Central memory CD4-positive, alpha-beta T cell (primary cell): ENCODE data around the gene ADCY2.

Source experiments
- DNase-seq: peaks from one replicate; pipeline ENCODE4 v3.0.0; 2022

ADCY2 gene

DNA sequence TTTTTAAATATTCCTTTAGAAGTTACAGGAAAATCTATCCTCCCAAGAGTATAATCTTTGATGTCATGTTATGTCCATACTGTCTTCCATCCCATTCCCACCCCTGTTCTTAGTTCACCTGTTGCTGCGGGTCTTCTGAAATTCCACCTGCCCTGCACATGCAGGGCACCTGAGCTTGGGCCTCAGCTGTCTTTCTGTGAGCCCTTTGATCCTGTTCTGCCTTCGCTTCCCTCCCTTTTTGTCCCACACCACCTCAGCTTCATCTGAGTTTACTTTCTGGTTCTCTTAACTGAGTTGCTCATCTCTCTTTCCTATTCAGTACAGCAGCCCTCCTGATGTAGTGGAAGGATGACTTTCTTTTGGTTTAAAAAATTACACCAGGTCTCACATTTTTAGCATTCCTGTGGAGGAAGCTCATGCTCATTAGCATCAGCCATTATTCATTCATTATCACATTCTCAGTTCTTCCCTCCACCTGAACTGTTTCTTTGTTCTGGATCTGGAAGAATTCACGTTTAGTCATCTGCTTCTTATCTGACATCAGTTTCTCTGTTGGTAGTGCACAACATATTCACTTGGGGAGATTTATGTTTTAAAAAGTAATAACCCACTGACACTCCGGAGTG lies 211.0 kb downstream of the ADCY2 start:
- DNase-seq: no peak

DNA sequence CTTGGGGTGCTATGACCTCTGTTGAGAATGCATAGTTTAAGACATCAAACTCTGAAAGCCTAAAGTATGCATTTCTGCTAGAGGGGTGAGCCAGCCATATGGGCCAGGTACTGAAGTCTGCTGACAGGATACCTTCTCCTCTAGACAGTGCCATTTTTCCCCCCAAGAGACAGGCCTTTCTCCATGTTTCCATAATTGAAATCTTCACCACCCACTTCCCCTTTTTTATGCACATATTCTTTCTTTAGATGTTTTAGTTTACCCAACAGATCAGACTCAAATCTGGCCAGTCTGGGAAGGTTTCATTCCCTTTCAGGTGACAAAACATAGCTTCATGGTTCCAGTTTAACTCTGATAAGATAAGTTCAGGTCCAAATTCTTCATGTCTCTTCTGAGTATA lies 212.8 kb downstream of the ADCY2 start:
- DNase-seq: no peak

DNA sequence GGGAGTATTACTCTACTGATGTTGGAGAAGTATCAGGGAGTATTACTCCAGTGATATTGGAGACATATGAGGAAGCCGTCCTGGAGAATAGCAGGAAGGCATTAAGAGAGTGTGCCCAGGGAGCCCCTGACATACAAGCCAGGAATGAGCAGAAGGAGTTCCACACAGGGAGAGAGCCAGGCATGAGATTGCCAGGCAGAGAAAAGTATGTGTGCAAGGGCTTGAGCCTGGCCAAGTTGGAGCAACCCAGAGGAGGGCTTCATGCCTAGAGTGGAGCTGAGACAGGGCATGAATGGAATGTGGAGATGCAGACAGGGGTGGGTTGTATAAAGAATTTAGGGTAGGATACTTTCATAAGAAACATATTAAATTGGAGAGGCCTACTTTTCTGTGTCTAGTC lies 213.8 kb downstream of the ADCY2 start:
- no peak for DNase-seq

DNA sequence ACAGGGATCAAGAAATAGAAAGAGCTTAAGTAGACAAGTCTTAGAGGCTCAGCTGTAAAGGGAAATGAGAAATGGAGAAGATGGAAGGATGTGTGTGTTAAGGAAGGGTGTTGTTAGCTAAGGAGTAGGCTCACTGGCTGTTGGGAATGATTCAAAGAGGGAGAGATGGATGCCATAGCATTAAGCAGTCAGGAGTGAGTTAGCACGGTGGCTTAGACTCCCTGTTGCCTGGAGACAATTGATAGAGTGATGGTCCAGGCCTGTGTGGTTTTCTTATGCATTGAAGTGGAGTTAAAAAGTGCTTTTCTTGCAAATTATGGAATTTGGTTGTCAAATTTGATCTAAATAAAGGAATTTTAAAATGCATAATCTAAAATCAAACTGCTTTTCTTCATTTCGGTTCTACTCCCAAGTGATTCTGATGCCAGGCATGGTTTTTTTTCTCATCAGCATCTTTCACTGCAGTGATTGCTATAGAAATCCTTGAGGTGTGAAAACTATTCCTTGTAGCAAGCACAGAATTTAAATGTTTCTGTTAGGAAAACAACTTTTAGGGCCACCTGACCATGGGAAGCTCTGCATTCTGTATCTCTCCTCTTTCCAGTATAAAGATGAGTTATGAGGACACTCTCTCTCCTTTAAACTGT lies 214.7 kb downstream of the ADCY2 start:
- DNase-seq: no peak

DNA sequence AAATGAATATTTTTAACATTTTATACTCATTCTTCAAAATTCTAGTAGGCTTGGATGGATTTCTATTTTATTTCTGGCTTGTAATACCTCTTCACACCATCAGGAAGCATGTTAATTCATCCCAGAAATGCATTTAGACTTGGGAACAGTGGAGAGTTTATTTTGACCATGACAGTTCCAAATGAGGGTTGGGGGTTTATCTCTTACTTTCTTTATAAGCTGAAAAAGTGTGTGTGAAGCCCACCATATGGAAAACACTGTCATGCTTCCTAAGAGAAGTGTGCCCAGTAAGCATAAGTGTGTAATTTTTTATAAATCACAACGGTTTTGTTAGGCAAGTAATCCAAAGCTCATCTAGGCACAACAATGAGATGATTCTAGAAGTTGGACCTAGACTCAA lies 215.6 kb downstream of the ADCY2 start:
- no peak for DNase-seq

DNA sequence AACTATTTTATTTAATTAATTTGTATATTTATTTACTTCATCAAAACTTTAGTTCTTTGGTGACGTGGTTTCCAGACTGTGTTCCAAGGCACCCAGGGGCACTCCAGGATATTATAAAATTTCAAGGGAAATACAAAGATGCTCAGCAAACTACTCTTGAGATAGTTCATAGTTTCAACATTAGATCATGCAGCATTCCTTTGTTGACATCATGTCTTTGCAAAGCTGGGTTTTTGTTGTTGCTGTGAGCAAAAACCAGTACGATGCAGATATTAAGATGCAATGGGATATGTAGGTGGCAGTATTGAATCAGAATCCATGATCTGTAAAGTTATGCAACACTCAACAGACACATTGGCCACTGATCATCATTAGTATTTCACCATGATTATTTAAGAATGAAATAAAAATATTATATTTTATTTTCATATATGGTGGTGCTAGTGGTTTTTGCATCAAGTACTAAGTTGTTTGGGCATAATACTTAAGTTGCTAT lies 219.7 kb downstream of the ADCY2 start:
- DNase-seq: no peak

DNA sequence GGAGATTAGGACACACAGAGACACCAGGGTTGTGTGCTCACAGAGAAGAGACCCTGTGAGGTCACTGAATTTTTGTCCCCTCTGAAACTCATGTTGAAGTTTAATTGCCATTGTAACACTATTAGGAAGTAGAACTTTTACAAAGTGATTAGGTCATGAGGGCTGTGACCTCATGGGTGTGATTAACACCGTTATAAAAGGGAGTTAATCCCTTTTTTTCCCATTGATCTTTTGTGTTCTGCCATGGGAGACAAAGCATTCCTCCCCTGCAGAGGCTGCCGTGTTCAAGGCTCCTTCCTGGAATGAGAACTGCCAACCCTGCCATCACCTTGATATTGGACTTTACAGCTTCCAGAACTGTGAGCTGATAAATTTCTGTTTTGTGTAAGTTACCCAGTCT lies 221.0 kb downstream of the ADCY2 start:
- DNase-seq: no peak

DNA sequence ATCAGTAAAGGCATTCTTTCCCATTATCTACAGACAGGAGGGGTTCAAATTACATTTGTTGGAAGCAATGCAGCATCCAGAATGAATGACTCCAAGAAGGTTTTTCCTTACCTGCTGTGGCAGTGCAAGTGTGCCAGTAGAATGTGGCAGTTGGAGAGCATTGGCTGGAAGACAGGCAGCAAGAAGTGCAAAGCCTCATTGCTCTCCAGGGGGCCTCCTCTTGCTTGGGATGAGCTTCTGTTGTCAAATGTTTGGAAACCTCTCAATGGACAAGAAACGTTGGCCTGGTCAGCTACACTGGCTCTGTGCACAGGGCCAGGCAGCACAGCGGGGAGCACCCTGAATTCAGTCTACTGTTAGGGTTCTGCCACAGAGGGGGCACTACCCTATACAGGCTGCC lies 226.6 kb downstream of the ADCY2 start:
- no peak for DNase-seq

DNA sequence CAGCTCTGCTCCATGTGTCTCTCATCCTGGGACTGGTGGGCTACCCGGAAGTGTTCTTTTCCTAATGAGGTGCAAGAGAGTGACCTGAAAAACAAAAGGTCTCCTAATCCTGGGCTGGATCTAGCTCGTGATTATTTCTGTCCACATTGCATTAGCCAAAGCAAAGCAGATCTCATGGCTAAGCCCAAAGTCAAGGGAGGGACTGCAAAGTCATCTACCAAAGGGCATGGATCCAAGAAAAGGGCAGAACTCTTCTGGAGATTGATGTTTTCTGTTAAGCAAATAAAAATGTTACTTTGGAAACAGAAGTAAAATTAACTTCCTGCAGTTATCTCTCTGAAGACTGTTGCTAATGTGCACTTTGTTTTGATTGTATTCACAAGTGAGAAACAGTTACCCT lies 229.8 kb downstream of the ADCY2 start:
- no peak for DNase-seq

DNA sequence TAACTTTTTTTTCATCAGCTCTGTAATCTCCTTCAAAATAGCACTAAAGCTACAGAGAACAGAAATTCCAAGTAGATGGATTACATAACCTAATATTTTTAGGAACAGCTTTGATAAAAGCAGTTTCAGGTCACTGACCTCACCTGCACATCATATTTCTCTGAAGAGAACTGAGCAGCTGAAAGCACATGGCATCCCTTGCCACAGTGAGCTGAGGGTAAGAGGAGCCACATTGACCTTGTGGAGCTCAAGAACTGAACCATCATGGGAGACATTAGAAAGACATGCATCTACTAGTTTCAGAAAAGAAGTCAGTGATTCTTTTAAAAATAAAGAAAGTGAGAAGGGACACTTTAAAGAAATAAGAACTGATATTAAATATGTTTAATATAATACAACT lies 232.3 kb downstream of the ADCY2 start:
- DNase-seq: no peak

DNA sequence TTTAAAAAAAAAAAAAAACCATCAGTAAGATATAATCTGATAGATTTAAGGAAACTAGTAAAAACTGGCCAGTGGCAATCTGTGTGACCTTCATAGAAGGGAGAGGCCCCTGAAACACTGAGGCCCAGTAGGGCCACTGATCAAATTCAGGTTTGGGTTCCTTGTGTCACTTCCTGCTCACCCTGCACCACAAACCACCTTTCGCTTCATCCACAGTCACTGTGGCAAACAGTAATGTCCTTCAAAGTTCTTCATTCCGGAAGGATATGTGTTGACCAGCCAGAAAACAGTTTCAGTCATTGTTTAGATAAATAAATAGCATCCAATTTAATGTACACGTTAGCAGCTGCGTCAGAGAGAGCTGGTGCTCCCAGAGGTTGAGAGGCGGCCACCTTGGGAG lies 232.9 kb downstream of the ADCY2 start:
- no peak for DNase-seq

DNA sequence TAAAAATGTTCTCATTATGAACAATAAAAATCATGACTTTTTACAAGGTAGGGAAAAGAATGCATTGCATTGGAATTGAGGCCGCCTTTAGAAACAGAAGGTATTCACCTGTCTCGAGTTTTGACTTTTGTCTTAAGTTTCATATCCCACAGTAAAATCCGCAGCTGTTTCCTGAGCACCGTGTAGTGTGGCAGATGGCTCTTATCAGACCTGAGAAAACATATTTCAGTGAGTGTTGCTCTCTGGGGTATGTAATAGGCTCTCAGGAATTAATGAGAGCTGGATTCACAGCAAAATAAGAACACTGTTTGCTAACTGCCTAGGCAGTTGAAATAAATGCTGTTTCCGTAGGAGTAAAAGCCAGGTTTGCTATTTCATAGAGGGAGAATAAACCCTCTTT lies 233.6 kb downstream of the ADCY2 start:
- DNase-seq: no peak

DNA sequence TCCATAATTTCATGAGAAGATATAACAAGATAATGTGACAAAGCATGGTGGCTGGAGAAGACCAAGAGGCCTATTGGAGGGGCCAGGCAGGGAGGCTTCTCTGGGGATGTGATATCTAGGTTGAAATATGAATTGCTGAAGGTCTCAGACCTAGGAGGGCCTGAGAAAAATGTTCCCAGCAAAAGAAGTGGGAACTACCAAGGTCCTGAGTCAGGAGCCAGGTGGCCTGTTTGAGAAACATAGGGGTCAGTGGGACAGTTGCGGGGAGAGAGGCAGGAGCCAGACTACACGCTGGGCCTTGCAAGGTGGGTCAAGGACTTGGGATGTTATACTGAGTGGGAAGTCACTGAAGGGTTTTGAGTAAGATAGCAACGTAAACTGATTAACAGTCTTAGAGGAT lies 238.9 kb downstream of the ADCY2 start:
- no peak for DNase-seq

DNA sequence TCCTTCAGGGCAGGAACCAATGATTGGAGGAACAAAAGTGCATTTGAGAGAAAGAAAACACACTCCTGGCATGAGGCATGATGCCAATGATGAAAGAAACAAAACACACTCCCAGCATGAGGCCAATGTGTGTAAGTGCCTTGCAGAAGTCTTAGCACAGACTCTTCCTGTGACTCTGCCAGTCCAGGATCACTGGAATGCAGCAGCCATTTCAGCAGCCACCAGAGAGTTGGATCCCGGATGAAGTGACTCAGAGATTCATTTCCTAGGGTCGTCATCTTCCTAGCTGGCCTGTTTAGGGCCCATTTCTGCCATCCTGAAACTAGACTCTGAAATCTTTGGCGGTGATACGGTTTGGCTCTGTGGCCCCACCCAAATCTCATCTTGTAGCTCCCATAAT lies 242.5 kb downstream of the ADCY2 start:
- no peak for DNase-seq

DNA sequence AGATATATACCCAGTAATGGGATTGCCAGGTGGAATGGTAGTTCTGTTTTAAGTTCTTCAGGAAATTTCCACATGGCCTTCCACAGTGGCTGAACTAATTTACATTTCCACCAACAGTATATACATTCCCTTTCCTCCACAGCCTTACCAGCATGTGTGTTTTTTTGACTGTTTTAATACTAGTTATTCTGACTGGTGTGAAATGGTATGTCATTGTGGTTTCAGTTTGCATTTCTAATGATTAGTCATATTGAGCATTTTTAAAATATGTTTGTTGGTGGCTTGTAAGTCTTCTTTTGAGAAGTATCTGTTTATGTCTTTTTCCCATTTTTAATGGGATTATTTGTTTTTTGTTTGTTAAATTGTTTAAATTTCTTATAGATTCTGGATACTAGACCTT lies 246.1 kb downstream of the ADCY2 start:
- no peak for DNase-seq

DNA sequence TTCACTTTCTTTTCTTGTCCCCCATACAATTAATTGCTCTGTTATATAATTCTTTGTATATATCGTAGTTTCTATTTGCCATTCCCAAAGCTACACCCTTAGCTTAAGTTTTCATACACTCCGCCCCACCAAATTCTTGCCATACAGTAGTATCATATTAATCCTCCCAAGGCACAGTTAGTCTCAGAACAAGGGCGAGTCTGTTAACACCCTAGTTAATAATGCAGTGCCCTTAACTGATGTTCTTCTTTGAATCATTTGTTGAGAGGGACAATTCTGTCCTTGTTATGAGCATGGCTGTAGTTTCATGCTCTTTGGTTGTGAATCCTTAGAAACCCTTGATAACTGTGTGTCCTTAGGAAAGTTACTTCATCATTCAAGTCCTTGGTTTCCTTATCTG lies 248.8 kb downstream of the ADCY2 start:
- no peak for DNase-seq

DNA sequence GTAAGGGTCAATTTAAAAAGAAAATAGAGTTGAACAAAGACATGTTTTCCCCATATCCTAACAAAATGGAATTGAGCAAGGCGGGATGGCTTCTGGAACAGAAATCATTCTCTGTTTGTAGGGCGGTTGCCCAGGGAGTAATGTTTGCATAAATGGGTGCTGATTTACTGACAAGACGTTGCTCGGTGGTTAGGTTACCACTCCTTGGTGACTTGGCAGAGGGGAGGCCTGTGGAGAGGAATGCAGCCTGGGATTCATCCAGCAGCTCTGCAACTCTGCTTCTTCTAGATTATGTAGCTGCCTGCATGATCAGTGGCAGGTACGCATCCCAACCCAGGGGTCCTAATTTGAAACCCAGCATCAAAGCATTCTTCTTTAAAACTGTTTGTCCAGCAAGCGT lies 254.8 kb downstream of the ADCY2 start:
- no peak for DNase-seq

DNA sequence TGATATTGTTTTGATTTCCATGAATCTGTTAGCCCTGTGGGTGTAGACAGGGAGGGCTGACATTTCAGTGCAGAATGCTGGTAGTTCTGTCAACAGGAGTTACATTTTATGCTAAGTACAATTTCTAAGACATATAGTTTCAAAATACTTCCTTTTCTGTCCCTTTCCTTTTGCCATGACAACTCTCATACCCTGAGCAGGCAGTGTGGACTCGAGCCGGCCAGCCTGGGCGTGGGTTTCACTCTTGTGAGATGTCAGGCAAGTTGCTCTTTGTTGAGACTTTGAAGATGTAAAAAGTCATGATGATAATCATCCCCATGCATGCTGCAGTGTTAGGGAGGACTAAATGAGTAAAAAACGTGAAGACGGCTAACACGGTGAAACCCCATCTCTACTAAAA lies 257.1 kb downstream of the ADCY2 start:
- DNase-seq: no peak

DNA sequence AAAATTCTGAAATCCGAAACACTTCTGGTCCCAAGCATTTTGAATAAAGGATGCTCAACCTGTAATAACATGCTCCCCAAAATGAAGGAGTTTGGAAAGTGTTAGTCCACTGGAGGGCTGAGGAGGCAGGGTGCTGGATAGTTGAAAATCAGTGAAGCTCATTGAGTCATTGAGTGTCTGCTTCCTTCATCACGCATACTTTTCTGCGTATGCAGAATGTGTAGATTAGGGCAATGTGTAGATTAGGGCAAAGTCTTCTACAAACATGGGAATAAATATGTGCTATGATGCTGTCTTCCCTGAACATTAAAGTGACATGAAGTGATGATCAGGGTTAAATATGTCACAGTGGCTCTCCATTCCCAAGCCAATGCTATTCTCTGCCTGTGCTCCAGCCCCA lies 261.2 kb downstream of the ADCY2 start:
- DNase-seq: no peak

DNA sequence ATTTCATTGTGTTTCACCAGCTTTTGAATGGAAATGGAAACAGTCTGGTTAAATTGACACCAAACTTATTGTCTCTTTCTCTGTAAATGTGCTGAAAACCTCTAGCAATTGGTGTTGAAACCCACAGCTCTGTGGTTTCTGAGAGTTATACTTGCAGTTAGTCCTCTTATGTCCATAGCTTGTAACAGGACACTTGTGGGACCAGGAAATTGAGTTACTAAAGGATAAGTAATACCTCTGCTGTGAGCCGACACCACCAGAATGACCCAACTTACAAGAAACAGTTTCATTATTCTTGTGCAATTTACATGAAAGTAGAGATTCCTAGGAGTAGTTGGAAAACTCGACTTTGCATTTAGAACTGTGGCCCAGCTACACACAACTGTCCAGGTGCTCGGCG lies 263.5 kb downstream of the ADCY2 start:
- no peak for DNase-seq

DNA sequence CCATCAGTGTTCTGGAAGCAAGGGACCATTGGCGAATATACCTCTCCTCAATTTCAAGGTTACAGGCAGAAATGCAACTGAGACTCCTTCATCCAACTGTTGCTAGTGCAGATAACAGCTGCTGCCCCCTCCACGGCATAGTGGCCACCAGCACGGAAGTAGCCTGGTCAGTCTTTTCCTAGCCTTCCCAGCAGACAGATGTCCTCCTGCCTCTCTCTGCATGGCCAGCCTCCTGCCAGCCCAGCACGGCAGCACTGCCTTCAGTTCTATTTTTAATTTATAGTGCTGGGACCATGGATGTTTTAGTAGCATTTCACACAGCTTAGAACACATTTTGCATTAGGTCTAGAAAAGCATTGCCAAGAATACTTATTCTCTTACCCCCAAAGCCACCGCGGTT lies 266.4 kb downstream of the ADCY2 start:
- no peak for DNase-seq

DNA sequence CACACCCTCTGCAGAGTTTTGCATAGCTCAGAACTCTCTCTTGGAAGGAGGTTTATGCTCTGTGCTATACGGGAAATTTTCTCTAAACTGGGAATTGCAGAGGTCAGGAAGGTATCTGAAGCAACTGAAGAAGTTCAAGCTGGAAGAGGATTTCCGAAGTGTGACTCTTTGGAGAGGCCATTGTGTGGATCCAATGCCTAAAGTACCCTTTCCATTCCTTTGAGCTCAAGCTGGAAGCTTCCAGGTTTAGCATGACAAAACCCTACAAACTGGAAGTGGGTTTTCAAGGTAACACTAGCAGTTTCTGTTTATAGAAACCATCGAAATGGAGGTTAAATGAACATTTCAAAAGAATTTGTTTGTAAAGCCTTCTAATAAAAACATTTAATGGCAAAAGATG lies 267.9 kb downstream of the ADCY2 start:
- no peak for DNase-seq

DNA sequence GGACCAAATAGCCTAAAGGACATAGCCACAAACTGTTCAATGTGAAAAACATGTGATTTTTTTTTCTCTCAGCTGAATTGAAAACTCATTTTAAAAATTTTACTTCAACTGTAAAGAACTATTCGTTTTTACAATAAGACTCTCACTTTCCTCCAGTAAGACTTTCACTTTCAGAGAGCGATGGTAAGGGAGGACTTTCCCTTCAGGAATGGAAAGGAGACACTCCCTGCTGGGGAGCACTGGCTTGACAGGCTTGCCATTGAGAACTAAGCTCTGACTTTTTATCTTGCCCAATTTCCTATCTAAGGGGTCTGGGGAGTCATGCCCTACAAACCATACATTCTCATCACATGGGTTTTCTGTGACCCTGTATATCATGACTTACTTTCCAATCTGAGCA lies 268.3 kb downstream of the ADCY2 start:
- DNase-seq: no peak

DNA sequence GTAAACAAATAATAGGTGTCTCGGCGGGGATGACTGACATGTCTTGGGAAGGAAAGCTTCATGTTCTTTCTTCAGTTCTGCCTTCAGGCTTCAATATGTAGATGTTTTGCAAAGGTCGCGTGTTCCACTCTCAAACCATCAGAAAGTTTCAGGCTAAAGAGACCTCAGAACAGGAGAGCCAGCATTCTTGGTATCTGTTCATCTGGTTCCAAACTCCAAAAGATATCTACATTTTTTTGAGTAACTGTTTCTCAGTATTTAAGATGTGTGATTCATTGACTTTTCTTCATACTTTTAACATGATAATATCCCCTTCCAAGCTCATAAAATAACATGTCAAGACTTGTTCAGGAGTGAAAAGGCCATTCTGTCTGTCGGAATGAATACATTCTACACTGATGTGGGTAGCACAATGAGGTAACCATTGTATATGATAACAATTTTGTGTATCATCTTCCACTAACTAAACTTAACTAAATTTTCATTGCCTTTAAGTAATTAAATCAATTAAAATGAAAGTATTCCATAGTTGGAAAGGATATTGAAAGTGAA lies 271.4 kb downstream of the ADCY2 start:
- no peak for DNase-seq

DNA sequence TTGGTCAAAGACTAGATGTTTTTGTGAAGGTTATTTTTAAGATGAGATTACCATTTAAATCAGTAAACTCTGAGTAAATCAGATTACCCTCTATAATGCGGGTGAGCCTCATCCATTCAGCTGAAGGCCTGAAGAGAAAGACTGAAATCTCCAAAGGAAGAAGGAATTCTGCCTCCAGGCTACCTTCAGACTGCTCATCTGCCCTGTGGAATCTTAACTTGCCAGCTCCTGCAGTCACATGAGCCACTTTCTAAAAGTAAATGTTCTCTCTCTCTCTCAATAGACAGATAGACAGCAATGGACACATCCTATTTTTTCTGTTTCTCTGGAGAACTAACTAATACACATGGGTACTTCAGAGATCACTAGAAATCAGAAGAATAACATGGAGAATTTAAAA lies 272.2 kb downstream of the ADCY2 start:
- DNase-seq: no peak
